Stimulated activated naive CD4-positive, alpha-beta T cell (primary cell): Measurements from ENCODE around the gene TAS2R3.
A peak's percentile ranks its signal among the peaks of the same experiment; 100 is the strongest.

ENCODE experiments used
- DNase-seq, 6 experiments: peaks; one replicate each; lab custom pipeline; 2025; lab: John Stamatoyannopoulos, UW

Gene TAS2R3

DNA sequence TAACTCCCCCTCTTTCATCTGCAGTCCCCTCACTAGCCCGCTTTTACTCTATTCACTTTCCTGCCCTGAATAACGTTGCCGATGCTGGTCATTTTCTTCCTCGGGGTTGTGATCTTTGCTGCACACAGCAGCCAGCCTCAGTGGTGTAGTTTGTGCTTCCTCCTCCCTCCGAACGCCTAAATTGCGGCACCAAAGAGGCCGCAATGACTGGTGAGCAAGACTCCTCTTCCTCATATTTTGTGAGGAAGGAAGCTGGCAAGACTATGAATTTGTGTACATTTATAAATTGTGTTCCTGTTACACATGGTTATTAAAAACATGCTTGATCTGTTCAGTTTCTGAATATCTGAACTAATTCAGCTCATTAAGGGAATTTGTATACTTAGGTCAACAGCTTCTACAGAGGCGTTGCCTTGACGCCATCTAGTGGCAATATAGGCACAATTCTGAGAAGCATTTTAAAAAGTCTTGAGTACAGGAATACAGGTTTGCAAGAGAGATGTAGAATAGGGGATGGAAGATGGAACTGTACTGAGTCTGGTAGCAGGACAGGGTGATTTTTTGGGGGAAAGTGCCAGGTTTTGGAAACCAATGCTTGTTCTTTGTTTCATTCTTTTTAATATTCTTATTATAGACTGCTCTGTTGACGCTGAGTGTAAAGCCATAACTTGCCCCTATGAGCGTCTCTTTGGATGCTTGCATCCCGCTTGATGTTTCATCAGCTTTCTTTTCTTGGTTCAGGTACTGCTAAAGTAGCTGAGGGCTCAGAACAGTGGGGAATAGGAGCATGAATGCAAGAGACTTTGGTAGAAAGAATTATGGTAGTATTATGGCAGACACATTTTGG lies 22.0 kb downstream of the TAS2R3 start:
- peak in 3 of 6 experiments; percentile 1 to 30 (median 30) for DNase-seq

DNA sequence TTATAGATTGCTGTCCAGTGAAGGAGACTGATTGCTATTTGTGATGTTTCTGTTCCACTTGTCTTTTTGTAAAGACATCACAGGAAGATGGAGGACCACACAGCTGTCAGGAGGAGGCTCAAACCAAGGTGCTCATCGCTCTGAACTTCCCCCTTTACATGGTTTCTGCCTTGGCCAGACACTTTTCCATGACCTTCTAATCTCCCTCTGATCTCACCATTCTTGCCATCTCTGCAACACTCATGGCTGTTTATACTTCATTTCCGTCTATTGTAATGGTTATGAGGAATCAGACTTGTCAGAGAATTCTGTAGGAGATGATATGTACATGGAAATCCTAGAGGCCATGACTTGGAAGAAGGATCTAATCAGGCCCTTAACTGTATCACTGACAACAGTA lies 24.4 kb downstream of the TAS2R3 start:
- no peak for DNase-seq

DNA sequence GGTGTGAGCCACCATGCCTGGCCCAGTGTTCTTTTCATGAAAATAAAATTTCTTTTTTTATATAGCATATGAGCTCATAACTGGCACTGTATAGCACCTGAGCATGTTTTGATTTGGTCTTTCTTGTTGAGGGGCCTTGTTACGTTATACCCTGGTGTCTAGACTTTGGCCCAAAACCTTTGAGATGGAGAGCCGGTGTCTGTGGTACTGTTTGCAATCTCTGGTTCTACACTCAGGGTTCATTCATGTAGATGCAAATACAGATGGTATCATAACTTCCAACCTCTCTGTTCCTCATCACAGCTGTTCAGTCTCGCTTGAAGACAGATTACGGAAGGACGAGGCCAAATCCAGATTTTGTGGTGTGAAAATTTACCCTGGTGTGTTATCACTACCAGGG lies 26.0 kb downstream of the TAS2R3 start, which contains the start of gene TAS2R5:
TSS of gene TAS2R5 (plus strand) at position 301 of the 400 bp plus-strand sequence. CDS start 145 bp downstream, outside the sequence.
- no peak for DNase-seq

DNA sequence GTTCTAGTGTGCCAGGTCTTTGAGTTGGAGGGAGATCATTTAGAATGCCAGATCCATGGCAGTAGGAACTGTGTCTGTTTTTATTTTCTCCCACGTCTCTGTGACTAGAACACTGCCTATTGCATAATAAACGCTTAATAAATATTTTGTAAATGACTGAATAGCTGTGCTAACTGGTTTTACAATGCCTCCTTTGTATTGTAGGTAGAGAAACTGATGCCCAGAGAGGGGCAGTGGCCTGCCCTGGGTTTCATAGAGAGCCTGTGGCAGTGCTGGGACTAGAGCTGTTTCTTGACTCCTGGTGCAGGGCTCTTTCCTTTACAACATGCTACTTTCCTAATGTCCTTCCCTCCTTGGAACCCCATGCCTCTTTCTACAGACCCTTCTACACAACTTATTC lies 28.6 kb downstream of the TAS2R3 start:
- no peak for DNase-seq
